ENCODE results near the gene SLC39A6. TPM values are rescaled to one million over a fixed set of nuclear protein-coding genes. Genes with fewer than 3 reads are reported as not detected.

The SLC39A6 gene
- total RNA-seq = 101 and 108 TPM in 2 replicates

GRCh38 chr18:36129300-36130038 is at the start of gene SLC39A6, which contains the start of gene ELP2:
Gene SLC39A6 (minus strand): TSS chr18:36129340. CDS start chr18:36127007, 2,333 bp downstream.
Gene ELP2 (plus strand): TSS chr18:36129899. CDS start chr18:36129934, 35 bp downstream.

GRCh38 chr18:36067055-36067957 is 61.8 kb downstream of the SLC39A6 start, which contains the start of gene RPRD1A:
Gene RPRD1A (minus strand): TSS chr18:36067559. CDS start chr18:36067404, 155 bp downstream.

Other genes starting within 250 kb of the SLC39A6 start
- gene RPRD1A, start 61.8 kb downstream of the SLC39A6 start, total RNA-seq = 37.4 and 39.2 TPM in 2 replicates
- gene ELP2, start 559 bp upstream of the SLC39A6 start, total RNA-seq = 149 and 152 TPM in 2 replicates
- gene MOCOS, start 58.2 kb upstream of the SLC39A6 start, total RNA-seq = 1.4 and 2.9 TPM in 2 replicates
- 0.92 and 2.3 TPM in 2 replicates for gene FHOD3, start 168.4 kb upstream of the SLC39A6 start, total RNA-seq

Measured in aortic smooth muscle cell (primary cell).